Measurements from ENCODE around the gene CHST8.

Gene CHST8

GRCh38 chr19:33720155-33720493 lies 98.4 kb downstream of the CHST8 start:
- DNase-seq: no peak

- DNase-seq: no peak
These were observed 99.2 kb downstream of the CHST8 start for GRCh38 chr19:33720691-33721682.

GRCh38 chr19:33721735-33722297 lies 100.1 kb downstream of the CHST8 start:
- DNase-seq: no peak

DNA sequence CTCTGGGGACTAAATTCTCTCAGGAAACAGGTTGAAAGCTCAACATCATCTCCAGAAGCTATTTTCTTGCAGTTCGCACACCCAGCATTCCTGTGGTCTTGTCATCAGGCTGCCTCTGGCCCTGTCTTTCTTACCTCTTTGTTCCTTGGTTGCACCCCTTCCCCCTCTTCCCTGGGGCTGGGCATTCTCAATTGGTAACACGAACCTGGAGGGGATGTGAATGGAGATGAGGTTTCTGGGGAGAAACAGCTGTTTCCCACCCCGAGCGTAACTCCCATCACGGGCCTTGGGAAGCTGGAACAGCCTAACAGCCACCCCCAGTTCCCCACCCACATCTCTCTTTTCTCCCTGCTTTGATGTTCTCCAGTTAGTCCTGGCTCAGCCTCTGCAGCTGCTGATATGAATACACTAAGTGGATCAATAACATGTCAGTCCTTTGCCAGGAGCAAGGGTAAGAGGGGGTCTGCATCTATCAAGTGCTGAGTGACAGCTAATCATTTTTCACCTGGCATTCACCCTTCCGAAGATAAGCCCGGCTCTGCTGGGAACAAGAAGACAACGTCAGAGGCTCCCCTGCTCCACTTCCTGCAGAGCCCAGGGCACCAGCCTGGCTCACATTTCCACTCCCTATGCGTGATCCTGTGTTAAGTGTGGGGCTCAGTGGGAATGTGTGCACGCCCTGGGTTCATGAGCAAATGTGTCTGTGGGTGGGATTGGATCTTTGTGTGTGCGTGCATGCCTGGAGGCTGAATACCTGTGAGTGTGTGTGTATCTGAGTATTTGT lies 100.9 kb downstream of the CHST8 start:
- DNase-seq: no peak

GRCh38 chr19:33723512-33723911 lies 101.8 kb downstream of the CHST8 start:
- DNase-seq: no peak

DNA sequence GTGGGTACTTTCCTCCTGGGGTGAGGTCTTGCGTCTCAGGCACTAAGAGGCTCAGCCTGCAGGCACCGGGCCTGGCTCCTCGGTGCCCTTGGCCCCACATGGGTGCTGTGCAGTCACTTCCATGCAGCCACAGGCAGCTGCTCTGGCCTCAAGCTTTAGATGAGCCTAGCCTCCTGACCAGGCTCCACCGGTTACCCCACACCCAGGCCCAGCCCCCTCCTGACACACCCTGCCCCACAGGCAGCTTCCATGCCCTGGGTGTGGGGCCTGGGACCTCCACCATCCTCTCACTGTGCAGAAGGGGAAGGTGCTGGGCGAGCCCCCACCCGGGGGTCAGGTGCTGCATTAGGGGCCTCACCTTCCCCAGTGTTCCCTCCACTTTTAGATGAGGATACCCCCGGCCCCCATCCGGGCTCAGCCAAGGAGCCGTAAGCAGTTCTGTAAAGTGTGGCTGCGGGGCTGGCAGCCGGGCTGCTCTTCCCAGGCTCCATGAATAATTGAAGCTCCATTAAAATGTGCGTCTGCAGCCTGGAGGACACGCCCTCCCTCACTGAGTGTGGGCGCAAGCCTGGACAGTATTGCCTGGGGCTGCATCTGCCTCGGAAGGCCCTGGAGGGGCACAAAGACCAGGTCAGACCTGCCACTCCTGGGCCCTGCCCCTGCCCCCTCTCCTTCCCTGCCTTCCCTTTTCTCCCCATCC lies 102.4 kb downstream of the CHST8 start:
- DNase-seq: no peak

DNA sequence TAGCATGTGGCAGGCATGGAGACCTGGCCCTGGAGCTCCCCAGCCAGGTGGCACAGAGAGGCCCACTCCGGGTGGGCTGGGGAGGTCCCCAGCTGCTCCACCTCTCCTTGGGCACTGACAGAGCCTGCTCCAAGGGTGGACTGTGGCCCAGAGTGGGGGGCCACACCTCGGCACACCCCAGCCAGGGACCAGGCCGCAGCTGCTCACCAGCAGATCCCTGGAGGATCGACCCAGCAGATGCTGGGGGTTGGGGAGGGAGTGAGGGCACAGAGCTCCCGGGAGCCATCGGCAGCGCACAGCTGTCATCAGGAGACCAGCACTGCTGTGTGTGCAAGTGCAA lies 102.9 kb downstream of the CHST8 start:
- no peak for DNase-seq

DNA sequence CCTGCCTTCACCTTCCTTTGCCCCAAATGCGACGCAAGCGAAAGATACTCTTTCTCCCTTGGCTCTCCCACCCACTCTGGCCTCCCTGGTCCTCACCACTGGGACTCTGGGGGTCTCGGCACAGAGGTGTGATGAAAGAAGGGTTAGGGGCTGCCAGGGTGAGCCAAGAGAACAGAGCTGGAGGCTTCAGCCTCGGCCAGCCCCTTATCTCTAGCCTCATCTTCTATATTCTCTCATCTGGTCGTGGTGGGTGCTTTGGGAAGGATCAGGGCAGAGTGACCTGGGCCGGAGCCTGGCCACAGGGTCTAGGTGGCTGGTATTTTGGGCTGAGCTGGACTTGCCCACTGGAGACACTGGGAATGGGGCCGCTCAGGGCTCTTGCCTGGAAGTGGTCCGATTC lies 103.8 kb downstream of the CHST8 start:
- no peak for DNase-seq

- DNase-seq: no peak
These were observed 105.0 kb downstream of the CHST8 start for GRCh38 chr19:33726756-33727155.

DNA sequence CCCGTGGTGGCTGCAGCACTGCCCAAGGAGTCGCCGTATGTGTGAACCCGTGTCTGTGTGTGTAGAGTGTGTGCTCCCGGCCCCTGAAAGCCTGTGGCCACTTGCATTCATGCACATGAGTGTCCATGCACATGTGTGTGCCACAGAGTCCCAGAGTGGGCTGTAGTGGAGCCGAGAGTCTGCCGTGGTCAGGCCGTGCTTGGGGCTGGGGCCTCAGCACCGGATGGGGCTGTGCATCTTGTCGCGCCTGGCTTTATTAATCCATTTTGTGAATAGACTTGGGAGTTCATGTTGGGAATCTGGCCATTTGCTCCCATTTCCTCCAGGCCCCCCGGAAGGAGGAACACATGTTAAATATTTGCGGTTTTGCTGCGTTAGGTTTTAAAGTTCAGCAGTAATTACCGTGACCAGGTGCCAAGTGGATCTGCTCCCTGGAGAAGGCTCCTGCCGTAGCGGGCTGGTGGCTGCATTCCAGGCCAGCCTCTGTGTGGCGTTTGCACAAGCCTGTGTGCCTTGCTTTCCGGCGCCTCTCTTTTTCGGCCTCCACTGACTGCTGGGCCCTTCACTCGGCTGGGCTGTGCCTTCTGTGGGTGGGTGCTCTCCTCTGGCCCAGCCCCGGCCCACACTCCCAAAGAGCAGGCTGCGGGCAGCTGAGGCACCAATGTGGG lies 105.7 kb downstream of the CHST8 start:
- no peak for DNase-seq

DNA sequence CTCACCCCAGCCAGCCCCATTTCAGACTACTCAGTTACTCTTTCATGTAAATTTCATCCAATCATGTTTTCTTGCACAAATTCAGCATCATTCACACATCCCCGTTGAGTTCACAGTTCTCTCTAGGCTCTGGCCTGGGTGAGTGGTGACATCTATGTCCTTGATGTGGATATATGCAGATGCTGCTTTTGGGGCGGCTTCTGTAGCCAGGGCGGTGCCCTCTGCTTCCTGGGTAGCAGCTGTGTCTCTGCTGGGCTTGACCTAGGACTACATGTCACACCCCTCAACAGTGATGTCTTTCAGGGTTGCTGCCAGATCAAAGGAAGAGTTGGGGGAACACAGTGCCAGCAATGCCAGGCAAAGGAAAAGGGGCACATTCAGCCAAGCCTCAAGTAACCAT lies 106.4 kb downstream of the CHST8 start:
- no peak for DNase-seq

GRCh38 chr19:33730858-33731607 lies 109.3 kb downstream of the CHST8 start:
- DNase-seq: no peak

- DNase-seq: no peak
These were observed 110.1 kb downstream of the CHST8 start for GRCh38 chr19:33731881-33732280.

DNA sequence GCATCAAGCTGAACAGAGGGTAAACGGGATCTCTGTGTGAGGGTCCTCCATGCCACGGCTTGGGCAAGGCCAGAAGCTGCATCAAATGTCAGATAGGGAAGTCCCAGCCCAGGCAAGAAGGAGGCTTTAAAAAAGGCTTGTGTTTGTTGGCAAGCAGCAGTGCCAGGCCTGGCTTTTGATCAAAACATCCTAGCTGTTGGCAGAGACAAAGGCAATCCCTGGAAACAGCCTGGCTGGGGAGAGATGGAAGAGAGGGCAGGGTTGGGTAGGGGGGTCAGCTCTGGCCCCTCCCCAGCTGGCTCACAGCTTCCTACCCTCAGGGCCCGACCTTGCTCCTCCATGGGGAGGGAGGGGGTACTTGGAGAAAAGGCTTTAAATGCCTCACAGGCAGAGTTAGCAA lies 113.2 kb downstream of the CHST8 start:
- no peak for DNase-seq

- DNase-seq: no peak
These were observed 114.4 kb downstream of the CHST8 start for GRCh38 chr19:33736158-33736557.

DNA sequence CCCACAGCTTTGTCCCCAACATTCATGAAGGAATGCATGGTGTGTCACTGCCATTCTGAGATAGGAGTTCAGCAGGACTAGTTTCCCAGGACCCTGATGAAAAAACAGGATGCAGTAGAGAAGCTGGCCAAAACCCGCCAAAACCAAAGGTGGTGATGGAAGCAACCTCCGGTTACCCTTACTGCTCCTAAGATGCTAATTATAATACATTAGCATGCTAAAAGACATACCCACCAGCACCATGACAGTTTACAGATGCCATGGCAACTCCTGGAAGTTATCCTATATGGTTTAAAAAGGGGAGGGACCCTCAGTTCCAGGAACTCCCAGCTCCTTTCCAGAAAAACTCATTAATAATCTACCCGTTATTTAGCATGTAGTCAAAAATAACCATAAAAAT lies 115.0 kb downstream of the CHST8 start:
- DNase-seq: no peak

- DNase-seq: no peak
These were observed 116.1 kb downstream of the CHST8 start for GRCh38 chr19:33737681-33738371.

GRCh38 chr19:33740811-33741396 lies 119.2 kb downstream of the CHST8 start:
- DNase-seq: peak; percentile 10

- no peak for DNase-seq
These were observed 123.5 kb downstream of the CHST8 start for GRCh38 chr19:33745297-33745696.

DNA sequence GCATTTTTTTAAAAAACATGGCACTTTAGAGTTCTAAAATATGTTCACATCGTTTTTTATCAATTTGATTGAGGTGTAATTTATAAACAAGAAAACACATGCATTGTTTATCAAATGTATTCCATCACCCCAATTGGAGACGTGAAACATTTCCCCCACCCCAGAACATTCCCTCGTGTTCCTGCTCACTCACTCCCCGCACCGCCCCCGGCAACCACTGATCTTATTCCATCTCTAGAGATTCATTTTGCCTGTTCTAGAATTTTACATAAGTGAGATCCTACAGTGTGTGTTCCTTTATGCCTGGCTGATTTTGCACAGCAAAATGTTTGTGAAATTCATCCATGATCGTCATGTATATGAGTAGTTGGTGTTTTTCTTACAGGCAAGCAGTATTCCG lies 124.4 kb downstream of the CHST8 start:
- no peak for DNase-seq

GRCh38 chr19:33747273-33747672 lies 125.5 kb downstream of the CHST8 start:
- DNase-seq: no peak
